ENCODE measurements around the gene LPCAT2. TPM values are rescaled to one million over a fixed set of nuclear protein-coding genes. Genes with fewer than 3 reads are reported as not detected.

Gene LPCAT2
- total and polyA plus RNA-seq, 2 of the 13 experiments (the other 11 are each of a cell fraction or from before 2014, with no cell fraction given): 9.9 to 17.6 TPM

DNA sequence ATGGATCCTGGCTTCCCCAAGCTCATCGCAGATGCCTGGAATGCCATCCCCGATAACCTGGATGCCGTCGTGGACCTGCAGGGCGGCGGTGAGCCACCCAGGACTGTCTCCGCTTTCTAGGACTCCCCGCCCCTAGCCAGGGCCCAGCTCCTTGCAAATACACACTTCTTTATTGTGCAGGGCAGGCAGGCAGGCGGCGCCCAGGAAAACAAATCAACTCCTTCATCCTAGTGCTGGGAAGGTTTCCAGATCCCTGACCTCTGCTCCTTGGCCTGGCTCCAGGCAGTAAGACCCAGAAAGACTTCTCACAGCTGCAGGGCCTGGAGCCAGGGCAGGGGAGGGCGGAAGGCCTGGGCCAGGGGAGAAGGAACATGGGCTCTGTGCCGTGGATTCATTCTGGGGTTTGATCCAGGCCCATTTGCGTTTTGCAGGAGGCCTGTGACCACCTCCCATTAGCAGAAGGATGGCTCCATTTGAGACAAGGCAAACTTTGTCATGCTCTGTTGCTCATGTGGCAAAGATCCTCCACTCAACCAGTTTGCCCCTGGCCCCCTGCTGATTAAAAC, 6.0 kb upstream of the LPCAT2 start:
- peak; percentile 42 for FAIRE-seq
- peak; percentile 79 for DNase-seq (ENCODE audit: low spot score)
- CTCF ChIA-PET (ENCODE audit: low intra/inter-chr PET ratio, low total read pairs): interaction anchor here (1.7 to 2.7 kb wide), 2 partner anchors 38 to 209 kb away, joined by 4 to 9 read pairs; no protein-coding TSS in a partner anchor
- TF ChIP-seq, protein P1, sequence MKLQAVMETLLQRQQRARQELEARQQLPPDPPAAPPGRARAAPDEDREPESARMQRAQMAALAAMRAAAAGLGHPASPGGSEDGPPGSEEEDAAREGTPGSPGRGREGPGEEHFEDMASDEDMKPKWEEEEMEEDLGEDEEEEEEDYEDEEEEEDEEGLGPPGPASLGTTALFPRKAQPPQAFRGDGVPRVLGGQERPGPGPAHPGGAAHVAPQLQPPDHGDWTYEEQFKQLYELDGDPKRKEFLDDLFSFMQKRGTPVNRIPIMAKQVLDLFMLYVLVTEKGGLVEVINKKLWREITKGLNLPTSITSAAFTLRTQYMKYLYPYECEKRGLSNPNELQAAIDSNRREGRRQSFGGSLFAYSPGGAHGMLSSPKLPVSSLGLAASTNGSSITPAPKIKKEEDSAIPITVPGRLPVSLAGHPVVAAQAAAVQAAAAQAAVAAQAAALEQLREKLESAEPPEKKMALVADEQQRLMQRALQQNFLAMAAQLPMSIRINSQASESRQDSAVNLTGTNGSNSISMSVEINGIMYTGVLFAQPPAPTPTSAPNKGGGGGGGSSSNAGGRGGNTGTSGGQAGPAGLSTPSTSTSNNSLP (IDR thresholded peaks at IDR 0.05; ENCODE audit: low read depth, low read length): no peak
- no peak for TF ChIP-seq FOXO1 (CRISPR knock-in tag; IDR thresholded peaks at IDR 0.05)
- no peak for TF ChIP-seq CBX5 (CRISPR knock-in tag; IDR thresholded peaks at IDR 0.05; ENCODE audit: borderline replicate concordance)
- TF ChIP-seq ZNF775 (CRISPR knock-in tag; IDR thresholded peaks at IDR 0.05; ENCODE audit: borderline replicate concordance): no peak
- no peak for TF ChIP-seq SYNCRIP (IDR thresholded peaks at IDR 0.05; ENCODE audit: insufficient read depth, low read depth, low read length)
- TF ChIP-seq, protein P2, sequence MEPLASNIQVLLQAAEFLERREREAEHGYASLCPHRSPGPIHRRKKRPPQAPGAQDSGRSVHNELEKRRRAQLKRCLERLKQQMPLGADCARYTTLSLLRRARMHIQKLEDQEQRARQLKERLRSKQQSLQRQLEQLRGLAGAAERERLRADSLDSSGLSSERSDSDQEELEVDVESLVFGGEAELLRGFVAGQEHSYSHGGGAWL (CRISPR knock-in tag; IDR thresholded peaks at IDR 0.05): 0 out of 2 replicates have a peak, but pooled peaks have one; percentile 39
- TF ChIP-seq TSC22D2 (CRISPR knock-in tag; IDR thresholded peaks at IDR 0.05; ENCODE audit: borderline replicate concordance): 0 out of 2 replicates have a peak, but pooled peaks have one; percentile 36
- no peak for TF ChIP-seq RAD21 (CRISPR knock-in tag; IDR thresholded peaks at IDR 0.05)
- TF ChIP-seq ZNF660 (CRISPR knock-in tag; IDR thresholded peaks at IDR 0.05; ENCODE audit: borderline replicate concordance, low read depth): no peak
- TF ChIP-seq YEATS2 (CRISPR knock-in tag; IDR thresholded peaks at IDR 0.05; ENCODE audit: borderline replicate concordance): no peak
- TF ChIP-seq ZNF224 (CRISPR knock-in tag; IDR thresholded peaks at IDR 0.05): no peak
- no peak for TF ChIP-seq SP1 (IDR thresholded peaks at IDR 0.05)
- no peak for TF ChIP-seq SP1 (CRISPR knock-in tag; IDR thresholded peaks at IDR 0.05)
- no peak for TF ChIP-seq HNRNPLL (IDR thresholded peaks at IDR 0.05; ENCODE audit: low read depth, low read length, poor library complexity, severe bottlenecking)
- no peak for TF ChIP-seq JDP2 (CRISPR knock-in tag; IDR thresholded peaks at IDR 0.05; ENCODE audit: borderline replicate concordance)
- TF ChIP-seq PHF21A (CRISPR knock-in tag; IDR thresholded peaks at IDR 0.05): peak; percentile 51; the same call in 1 of the 2 replicates
- peak; percentile 60 for TF ChIP-seq ZFX (CRISPR knock-in tag; IDR thresholded peaks at IDR 0.05; ENCODE audit: low read depth)
- peak; percentile 50 for TF ChIP-seq FOSL2 (CRISPR knock-in tag; IDR thresholded peaks at IDR 0.05)
- no peak for TF ChIP-seq RELA (CRISPR knock-in tag; IDR thresholded peaks at IDR 0.05)
- no peak for TF ChIP-seq ZMAT3 (CRISPR knock-in tag; conservative IDR thresholded peaks at IDR 0.05)
- TF ChIP-seq, protein P3, sequence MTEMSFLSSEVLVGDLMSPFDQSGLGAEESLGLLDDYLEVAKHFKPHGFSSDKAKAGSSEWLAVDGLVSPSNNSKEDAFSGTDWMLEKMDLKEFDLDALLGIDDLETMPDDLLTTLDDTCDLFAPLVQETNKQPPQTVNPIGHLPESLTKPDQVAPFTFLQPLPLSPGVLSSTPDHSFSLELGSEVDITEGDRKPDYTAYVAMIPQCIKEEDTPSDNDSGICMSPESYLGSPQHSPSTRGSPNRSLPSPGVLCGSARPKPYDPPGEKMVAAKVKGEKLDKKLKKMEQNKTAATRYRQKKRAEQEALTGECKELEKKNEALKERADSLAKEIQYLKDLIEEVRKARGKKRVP (CRISPR knock-in tag; IDR thresholded peaks at IDR 0.05): no peak
- TF ChIP-seq AKAP8 (CRISPR knock-in tag; IDR thresholded peaks at IDR 0.05): no peak
- no peak for TF ChIP-seq CHD2 (IDR thresholded peaks at IDR 0.05; ENCODE audit: low read depth, low read length)
- TF ChIP-seq ZNF724P (CRISPR knock-in tag; IDR thresholded peaks at IDR 0.05; ENCODE audit: borderline replicate concordance): no peak
- no peak for TF ChIP-seq KLF6 (CRISPR knock-in tag; IDR thresholded peaks at IDR 0.05)

More for the DNA sequence above, 6.0 kb upstream of the LPCAT2 start:
- Histone ChIP-seq H3K4me3 (replicated peaks in 1 of 3; ENCODE audit: insufficient read depth in 1 of 3, low read depth in 2 of 3, low read length in 3 of 3) (peak overlapping the region in 2 of 3 experiments; percentile 1 to 41; a peak in 2 of 6 replicates), H4K20me1 (ENCODE audit: insufficient read depth, low read length) (no peaks in the 10 kb centered on the region), H3K4me2 (ENCODE audit: low read depth, low read length) (peak overlapping the region; percentile 74), H3K9ac (ENCODE audit: insufficient read depth, low read depth, low read length) (no peak overlapping the region; the same call in 1 of the 2 replicates), H3K79me2 (ENCODE audit: insufficient read depth, low read length) (no peaks in the 10 kb centered on the region), H3K27me3 (ENCODE audit: control insufficient read depth in 1 of 2, insufficient read depth in 2 of 2, low read length in 2 of 2) (no peaks in the 10 kb centered on the region), H3K36me3 (replicated peaks in 1 of 2; ENCODE audit: control insufficient read depth in 1 of 2, insufficient read depth in 2 of 2, low read length in 2 of 2) (no peaks in the 10 kb centered on the region), H3K9me3 (ENCODE audit: low read length) (no peaks in the 10 kb centered on the region), H3K27ac (ENCODE audit: extremely low read length, insufficient read depth, low read length) (no peak overlapping the region), H3K4me1 (ENCODE audit: insufficient read depth, low read length) (peaks cover 47% of the 10 kb centered on the region), H2AFZ (ENCODE audit: low read length) (peak overlapping the region; percentile 49)
- POLR2A ChIA-PET: interaction anchor here (0.8 to 1.2 kb wide), 2 partner anchors 10 to 120 kb away, joined by 4 to 5 read pairs; no protein-coding TSS in a partner anchor
- 9% methylated on average over 4 of the region's 13 CpGs for WGBS (ENCODE audit: low lambda C conversion rate)
- ATAC-seq: peak; percentile 81
- intact Hi-C loops (cut with micrococcal nuclease; ENCODE audit: unreplicated experiment) (no loop called here), in situ Hi-C loops (cut with HindIII; ENCODE audit: extremely low pct_ligation_motif_present, low pct_unique_long_range_greater_than_20kb) (no loop called here)
- BruUV-seq (replicated peaks): no TSS peak

All from HepG2 (cell line).